WTC11 (cell line): Measurements from ENCODE around the gene TTLL9.
A peak's percentile ranks its signal among the peaks of the same experiment; 100 is the strongest.

Source experiments
- FOXJ3 ChIP-seq: sonication (generic); formaldehyde crosslinking; IDR thresholded peaks from 2 replicates; pipeline ENCODE4 v1.9.0; 2021; ENCODE audit warnings: missing genetic modification reagents, mild to moderate bottlenecking, borderline replicate concordance
- FOXP1 ChIP-seq: sonication (generic); formaldehyde crosslinking; IDR thresholded peaks from 2 replicates; pipeline ENCODE4 v1.8.0; 2022; ENCODE audit warnings: missing genetic modification reagents, mild to moderate bottlenecking, moderate library complexity, borderline replicate concordance
- GTF2I ChIP-seq: fragments of 250-450 bp; sonication (Bioruptor Pico); conservative IDR thresholded peaks from 2 replicates; pipeline ENCODE4 v1.4.0; 2021; ENCODE audit warnings: mild to moderate bottlenecking
- KAT7 ChIP-seq: sonication (generic); formaldehyde crosslinking; IDR thresholded peaks from 2 replicates; pipeline ENCODE4 v1.8.1; 2023; ENCODE audit warnings: missing genetic modification reagents, mild to moderate bottlenecking, borderline replicate concordance
- MYBL2 ChIP-seq: sonication (generic); formaldehyde crosslinking; IDR thresholded peaks from 2 replicates; pipeline ENCODE4 v1.8.1; 2023; ENCODE audit warnings: mild to moderate bottlenecking, moderate library complexity, missing genetic modification reagents
- SP1 ChIP-seq: sonication (generic); formaldehyde crosslinking; conservative IDR thresholded peaks from 2 replicates; pipeline ENCODE4 v1.8.1; 2022; ENCODE audit warnings: missing genetic modification reagents
- ZNF121 ChIP-seq: sonication (generic); formaldehyde crosslinking; IDR thresholded peaks from 2 replicates; pipeline ENCODE4 v1.8.0; 2023; ENCODE audit warnings: missing genetic modification reagents
- TF ChIP-seq, protein P1 (sequence below): fragments of 200-600 bp; IDR thresholded peaks from 2 replicates; pipeline ENCODE4 v1.8.0; 2022; ENCODE audit warnings: antibody characterized with exemption
- TF ChIP-seq, protein P2 (sequence below): sonication (generic); formaldehyde crosslinking; conservative IDR thresholded peaks from 2 replicates; pipeline ENCODE4 v1.8.1; 2022; ENCODE audit warnings: mild to moderate bottlenecking, missing genetic modification reagents
- TF ChIP-seq, protein P3 (sequence below): sonication (generic); formaldehyde crosslinking; IDR thresholded peaks from 2 replicates; pipeline ENCODE4 v1.8.1; 2022; ENCODE audit warnings: mild to moderate bottlenecking, missing genetic modification reagents, moderate library complexity, borderline replicate concordance

DNA sequence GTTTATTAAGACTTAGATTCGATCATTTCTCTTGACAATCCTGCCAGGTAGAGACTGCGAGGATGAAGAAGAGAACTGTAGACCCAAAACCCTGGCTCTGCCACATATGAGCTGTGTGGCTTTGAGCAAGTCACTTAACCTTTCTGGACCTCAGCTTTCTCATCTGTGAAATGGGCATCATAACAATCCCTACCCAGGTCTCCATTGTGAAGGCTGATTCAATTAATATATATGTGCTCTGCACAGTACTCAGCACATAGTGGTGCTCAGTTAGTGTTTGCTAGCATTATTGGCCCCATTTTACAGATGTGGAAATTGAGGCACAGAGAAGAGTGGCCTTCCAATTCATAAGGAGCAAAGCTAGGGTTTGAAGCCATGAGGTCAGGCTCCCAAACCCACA lies 105.4 kb downstream of the TTLL9 start:
- no peak for TF ChIP-seq FOXP1 (CRISPR knock-in tag)
- TF ChIP-seq MYBL2 (CRISPR knock-in tag) = no peak
- TF ChIP-seq KAT7 (CRISPR knock-in tag) = no peak
- TF ChIP-seq, protein P1, sequence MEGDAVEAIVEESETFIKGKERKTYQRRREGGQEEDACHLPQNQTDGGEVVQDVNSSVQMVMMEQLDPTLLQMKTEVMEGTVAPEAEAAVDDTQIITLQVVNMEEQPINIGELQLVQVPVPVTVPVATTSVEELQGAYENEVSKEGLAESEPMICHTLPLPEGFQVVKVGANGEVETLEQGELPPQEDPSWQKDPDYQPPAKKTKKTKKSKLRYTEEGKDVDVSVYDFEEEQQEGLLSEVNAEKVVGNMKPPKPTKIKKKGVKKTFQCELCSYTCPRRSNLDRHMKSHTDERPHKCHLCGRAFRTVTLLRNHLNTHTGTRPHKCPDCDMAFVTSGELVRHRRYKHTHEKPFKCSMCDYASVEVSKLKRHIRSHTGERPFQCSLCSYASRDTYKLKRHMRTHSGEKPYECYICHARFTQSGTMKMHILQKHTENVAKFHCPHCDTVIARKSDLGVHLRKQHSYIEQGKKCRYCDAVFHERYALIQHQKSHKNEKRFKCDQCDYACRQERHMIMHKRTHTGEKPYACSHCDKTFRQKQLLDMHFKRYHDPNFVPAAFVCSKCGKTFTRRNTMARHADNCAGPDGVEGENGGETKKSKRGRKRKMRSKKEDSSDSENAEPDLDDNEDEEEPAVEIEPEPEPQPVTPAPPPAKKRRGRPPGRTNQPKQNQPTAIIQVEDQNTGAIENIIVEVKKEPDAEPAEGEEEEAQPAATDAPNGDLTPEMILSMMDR = no peak
- TF ChIP-seq, protein P2, sequence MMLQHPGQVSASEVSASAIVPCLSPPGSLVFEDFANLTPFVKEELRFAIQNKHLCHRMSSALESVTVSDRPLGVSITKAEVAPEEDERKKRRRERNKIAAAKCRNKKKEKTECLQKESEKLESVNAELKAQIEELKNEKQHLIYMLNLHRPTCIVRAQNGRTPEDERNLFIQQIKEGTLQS (CRISPR knock-in tag) = no peak
- no peak for TF ChIP-seq SP1 (CRISPR knock-in tag)
- TF ChIP-seq ZNF121 (CRISPR knock-in tag) = no peak
- TF ChIP-seq GTF2I (CRISPR knock-in tag) = peak; percentile 84
- TF ChIP-seq, protein P3, sequence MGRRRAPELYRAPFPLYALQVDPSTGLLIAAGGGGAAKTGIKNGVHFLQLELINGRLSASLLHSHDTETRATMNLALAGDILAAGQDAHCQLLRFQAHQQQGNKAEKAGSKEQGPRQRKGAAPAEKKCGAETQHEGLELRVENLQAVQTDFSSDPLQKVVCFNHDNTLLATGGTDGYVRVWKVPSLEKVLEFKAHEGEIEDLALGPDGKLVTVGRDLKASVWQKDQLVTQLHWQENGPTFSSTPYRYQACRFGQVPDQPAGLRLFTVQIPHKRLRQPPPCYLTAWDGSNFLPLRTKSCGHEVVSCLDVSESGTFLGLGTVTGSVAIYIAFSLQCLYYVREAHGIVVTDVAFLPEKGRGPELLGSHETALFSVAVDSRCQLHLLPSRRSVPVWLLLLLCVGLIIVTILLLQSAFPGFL (CRISPR knock-in tag) = no peak
- TF ChIP-seq FOXJ3 (CRISPR knock-in tag) = no peak
